Glutamatergic neuron (in vitro differentiated cells): ENCODE data around the gene SYNGR3. TPM values are rescaled to one million over a fixed set of nuclear protein-coding genes. Genes with fewer than 3 reads are reported as not detected.

Experiments used
- DNase-seq: peaks from one replicate; pipeline ENCODE4 v3.0.0; 2022
- H3K27ac Mint-ChIP-seq: one replicate; pipeline ENCODE4 v1.8.0; 2020; ENCODE audit warnings: mild to moderate bottlenecking, mixed read lengths, inconsistent platforms; ENCODE audit not compliant: unreplicated experiment
- H3K27me3 Mint-ChIP-seq: one replicate; pipeline ENCODE4 v1.8.0; 2020; ENCODE audit warnings: mild to moderate bottlenecking, moderate library complexity, mixed read lengths, inconsistent platforms; ENCODE audit not compliant: unreplicated experiment
- H3K36me3 Mint-ChIP-seq: one replicate; pipeline ENCODE4 v1.8.0; 2020; ENCODE audit warnings: mild to moderate bottlenecking, mixed read lengths, inconsistent platforms; ENCODE audit not compliant: unreplicated experiment
- H3K4me1 Mint-ChIP-seq: one replicate; pipeline ENCODE4 v1.8.0; 2020; ENCODE audit warnings: mild to moderate bottlenecking, low read depth, mixed read lengths, inconsistent platforms; ENCODE audit not compliant: unreplicated experiment
- H3K4me3 Mint-ChIP-seq: one replicate; pipeline ENCODE4 v1.8.0; 2020; ENCODE audit warnings: mild to moderate bottlenecking, mixed read lengths, inconsistent platforms; ENCODE audit not compliant: unreplicated experiment
- H3K9me3 Mint-ChIP-seq: one replicate; pipeline ENCODE4 v1.8.0; 2020; ENCODE audit warnings: mild to moderate bottlenecking, moderate library complexity, mixed read lengths, inconsistent platforms; ENCODE audit not compliant: unreplicated experiment
- total RNA-seq: library from RNA; stranded (reverse); fragmentation: NEBNext Ultra II Directional; extraction: Animal tissue kit (Norgen Biotek cat#: 25700); gene quantifications from one replicate; pipeline ENCODE4 v1.2.1, GENCODE V29; 2021; ENCODE audit not compliant: unreplicated experiment
- TF ChIP-seq, protein P1 (sequence below): fragments of 200-600 bp; sonication (generic); IDR thresholded peaks from one replicate; pipeline ENCODE4 v1.5.0; 2021; ENCODE audit not compliant: partially characterized antibody, unreplicated experiment

The SYNGR3 gene
- total RNA-seq, 1 donor from 2014 or later, result 45.7 TPM

DNA sequence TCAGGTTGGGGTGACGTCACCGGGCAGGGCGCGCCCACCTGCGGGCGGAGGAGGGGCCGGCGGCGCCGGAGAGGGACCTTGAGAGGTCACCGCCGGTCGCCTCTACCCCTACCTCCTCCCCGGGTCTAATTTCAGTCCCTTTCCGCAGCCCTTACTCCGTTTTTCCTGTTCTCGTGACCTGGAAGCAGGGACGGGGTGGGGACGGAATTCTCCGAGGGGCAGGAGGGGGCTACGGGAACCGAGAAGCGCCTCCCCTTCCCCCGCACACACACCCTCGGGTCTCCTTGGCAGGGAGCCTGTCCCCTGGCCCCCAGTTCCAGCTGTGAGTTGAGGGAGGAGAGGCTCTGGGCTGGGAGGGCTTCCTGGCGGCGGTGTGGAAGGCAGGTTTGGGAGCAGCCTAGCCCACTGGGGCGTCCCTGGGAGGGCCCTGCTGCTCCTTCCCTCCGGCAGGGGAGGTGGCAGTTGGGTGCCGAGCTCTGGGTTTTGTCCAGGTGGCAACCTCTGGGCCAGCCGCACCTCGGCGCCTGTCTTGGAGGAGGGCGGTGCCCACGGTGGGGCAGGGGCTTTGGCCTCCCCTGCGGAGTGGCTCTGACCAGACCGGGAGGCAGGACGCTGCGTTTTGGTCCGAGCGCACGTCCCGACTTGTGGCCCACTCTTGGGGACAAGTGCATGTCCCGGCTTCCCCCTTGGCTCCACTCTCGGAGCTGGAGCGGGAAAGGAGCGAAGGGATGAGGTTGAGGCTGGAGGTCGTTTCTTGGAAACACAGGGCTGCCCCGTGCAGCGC lies 773 bp downstream of the SYNGR3 start:
- DNase-seq, result peak; percentile 77
- Mint-ChIP-seq H3K4me3 (peak overlapping the region; percentile 76), H3K9me3 (peaks cover 16% of the 10 kb centered on the region), H3K27me3 (peaks cover 14% of the 10 kb centered on the region), H3K36me3 (no peaks in the 10 kb centered on the region), H3K27ac (no peak overlapping the region), H3K4me1 (peaks cover 5% of the 10 kb centered on the region)
- TF ChIP-seq, protein P1, sequence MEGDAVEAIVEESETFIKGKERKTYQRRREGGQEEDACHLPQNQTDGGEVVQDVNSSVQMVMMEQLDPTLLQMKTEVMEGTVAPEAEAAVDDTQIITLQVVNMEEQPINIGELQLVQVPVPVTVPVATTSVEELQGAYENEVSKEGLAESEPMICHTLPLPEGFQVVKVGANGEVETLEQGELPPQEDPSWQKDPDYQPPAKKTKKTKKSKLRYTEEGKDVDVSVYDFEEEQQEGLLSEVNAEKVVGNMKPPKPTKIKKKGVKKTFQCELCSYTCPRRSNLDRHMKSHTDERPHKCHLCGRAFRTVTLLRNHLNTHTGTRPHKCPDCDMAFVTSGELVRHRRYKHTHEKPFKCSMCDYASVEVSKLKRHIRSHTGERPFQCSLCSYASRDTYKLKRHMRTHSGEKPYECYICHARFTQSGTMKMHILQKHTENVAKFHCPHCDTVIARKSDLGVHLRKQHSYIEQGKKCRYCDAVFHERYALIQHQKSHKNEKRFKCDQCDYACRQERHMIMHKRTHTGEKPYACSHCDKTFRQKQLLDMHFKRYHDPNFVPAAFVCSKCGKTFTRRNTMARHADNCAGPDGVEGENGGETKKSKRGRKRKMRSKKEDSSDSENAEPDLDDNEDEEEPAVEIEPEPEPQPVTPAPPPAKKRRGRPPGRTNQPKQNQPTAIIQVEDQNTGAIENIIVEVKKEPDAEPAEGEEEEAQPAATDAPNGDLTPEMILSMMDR, result no peak

DNA sequence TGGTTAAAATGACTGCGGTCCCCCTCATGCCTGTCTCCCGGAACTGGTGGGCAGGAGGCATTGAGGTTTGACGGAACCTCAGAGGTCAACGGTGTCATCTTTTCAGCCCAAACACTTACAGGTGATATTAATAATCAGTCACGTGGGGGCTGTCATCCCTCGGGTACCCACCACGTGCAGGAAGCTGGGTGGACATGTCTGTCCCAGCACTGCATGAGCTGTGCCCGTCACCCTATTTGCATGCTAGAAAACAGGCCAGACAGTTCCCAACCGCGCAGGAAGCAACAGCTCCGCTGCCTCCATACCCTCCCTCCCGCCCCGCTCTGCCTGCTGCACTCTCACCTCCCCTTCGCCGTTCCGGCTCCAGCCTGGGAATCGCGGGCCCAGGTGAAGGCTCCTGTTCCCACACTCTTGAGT lies 1.4 kb downstream of the SYNGR3 start:
- DNase-seq, result no peak
- H3K27me3 Mint-ChIP-seq, result peaks cover 14% of the 10 kb centered on the region
- peak overlapping the region; percentile 76 for H3K4me3 Mint-ChIP-seq
- no peak overlapping the region for H3K27ac Mint-ChIP-seq
- H3K36me3 Mint-ChIP-seq, result no peaks in the 10 kb centered on the region
- TF ChIP-seq, protein P1, result no peak
- H3K9me3 Mint-ChIP-seq, result peaks cover 16% of the 10 kb centered on the region
- peaks cover 5% of the 10 kb centered on the region for H3K4me1 Mint-ChIP-seq

DNA sequence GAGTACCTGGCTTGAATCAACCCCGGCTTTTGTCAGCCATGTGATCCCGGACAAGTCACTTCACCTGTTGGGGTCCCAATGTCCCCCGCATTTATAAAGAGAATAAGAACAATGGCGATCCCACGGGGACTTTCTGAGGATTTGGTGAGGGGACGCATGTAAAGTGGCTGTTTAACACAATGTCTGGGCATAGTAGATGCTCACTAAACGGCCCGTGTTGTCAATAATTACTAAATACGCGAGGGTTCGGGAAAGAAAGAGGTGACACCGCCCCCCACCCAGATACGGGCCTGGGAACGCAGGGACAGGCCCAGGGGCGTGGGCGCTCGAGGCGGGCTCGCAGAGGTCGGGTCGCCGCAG lies 1.8 kb downstream of the SYNGR3 start:
- TF ChIP-seq, protein P1, result no peak
- H3K4me3 Mint-ChIP-seq, result peak overlapping the region; percentile 84
- H3K4me1 Mint-ChIP-seq, result peaks cover 5% of the 10 kb centered on the region
- no peak for DNase-seq
- H3K27ac Mint-ChIP-seq, result peak overlapping the region; percentile 76
- no peaks in the 10 kb centered on the region for H3K36me3 Mint-ChIP-seq
- peaks cover 16% of the 10 kb centered on the region for H3K9me3 Mint-ChIP-seq
- H3K27me3 Mint-ChIP-seq, result peaks cover 14% of the 10 kb centered on the region

DNA sequence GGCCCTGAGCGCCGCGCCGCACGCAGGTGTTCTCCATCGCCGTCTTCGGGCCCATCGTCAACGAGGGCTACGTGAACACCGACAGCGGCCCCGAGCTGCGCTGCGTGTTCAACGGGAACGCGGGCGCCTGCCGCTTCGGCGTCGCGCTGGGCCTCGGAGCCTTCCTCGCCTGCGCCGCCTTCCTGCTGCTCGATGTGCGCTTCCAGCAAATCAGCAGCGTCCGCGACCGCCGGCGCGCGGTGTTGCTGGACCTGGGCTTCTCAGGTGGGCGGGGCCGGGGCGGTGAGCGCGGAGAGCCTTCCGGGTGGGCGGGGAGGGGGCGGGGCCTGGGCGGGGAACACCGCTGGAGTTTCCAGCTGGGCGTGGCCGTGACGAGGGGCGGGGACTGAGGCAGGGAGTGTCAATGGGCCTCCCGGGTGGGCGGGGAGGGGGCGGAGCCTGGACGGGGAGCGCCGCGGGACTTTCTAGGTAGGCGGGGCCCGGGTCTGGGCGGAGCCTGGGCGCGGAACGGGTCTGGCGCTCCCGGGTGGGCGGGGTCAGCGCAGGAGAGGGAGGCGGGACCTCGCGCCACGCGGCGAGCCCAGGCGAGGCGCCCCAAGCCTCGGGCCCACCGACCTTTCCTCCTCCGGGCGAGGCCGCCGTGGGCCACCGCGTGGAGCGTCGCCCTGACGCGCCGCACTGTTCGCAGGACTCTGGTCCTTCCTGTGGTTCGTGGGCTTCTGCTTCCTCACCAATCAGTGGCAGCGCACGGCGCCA lies 2.4 kb downstream of the SYNGR3 start:
- H3K9me3 Mint-ChIP-seq, result peaks cover 16% of the 10 kb centered on the region
- H3K4me3 Mint-ChIP-seq, result no peak overlapping the region
- no peak overlapping the region for H3K27ac Mint-ChIP-seq
- peaks cover 5% of the 10 kb centered on the region for H3K4me1 Mint-ChIP-seq
- peaks cover 14% of the 10 kb centered on the region for H3K27me3 Mint-ChIP-seq
- DNase-seq, result peak; percentile 95
- TF ChIP-seq, protein P1, result no peak
- no peaks in the 10 kb centered on the region for H3K36me3 Mint-ChIP-seq
